Cerebellar nuclear complex (tissue), 1 donor: Measurements from ENCODE around the gene RPRD2.
A peak's percentile ranks its signal among the peaks of the same experiment; 100 is the strongest.

ENCODE experiments used
- DNase-seq, 2 experiments: peaks; one replicate each; lab custom pipeline; 2025; lab: John Stamatoyannopoulos, UW

Gene RPRD2

DNA sequence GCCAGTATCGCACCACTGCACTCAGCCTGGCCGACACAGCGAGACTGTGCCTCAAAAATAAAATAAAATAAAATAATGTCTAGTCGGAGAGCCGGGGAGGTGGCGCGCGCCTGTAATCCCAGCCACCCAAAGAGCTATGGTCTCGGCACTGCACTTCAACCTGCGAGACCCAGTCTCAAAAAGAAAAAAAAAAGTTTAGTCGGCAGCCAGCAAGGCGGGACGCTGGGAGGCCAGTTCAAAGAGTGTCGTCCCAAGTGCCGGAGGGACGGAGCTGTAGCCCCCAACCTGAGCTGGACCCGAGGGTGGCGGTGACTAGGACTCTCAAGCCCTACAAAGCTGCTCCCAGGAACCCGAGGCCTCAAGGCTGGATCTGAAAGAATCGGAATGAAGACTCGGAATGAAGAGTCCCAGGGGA lies 151.0 kb downstream of the RPRD2 start:
- DNase-seq = no peak

DNA sequence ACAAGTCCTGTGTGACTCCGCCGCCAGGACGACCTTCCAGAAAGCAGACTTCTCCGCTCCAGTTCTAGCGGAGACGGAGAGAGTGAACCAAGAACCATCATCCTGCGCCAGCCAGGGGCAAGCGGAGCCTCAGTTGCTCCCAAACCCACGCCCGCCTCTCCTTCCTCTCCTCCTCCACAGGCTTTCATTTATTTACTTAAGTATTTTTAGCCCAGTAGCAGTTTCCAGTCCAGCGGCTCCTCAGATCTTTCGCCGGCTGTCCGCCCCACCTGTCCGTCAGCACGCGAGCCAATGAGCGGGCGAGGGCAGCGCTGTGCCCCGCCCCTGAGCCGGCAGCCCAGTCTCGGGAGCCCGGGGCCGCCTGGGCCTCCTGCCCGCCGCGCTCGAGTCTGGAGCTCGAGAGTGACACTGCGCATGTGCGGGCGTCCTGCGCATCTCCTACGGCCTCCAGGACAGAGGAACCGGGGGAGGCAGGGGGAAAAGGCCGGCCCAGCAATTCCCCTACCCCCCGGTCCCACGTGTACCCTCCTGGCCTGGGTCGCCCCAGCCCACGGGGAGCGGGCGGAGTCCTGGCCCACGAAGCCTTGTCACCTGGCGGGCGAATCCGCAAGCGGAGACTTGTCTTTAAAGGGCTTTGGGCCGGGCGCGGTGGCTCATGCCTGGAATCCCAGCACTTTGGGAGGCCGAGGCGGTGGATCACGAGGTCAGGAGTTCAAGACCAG lies 151.5 kb downstream of the RPRD2 start, which contains the start of gene FALEC:
FALEC (plus strand) TSS at position 425 of the 722 bp plus-strand sequence.
- peak; percentile 80 to 87 for DNase-seq

DNA sequence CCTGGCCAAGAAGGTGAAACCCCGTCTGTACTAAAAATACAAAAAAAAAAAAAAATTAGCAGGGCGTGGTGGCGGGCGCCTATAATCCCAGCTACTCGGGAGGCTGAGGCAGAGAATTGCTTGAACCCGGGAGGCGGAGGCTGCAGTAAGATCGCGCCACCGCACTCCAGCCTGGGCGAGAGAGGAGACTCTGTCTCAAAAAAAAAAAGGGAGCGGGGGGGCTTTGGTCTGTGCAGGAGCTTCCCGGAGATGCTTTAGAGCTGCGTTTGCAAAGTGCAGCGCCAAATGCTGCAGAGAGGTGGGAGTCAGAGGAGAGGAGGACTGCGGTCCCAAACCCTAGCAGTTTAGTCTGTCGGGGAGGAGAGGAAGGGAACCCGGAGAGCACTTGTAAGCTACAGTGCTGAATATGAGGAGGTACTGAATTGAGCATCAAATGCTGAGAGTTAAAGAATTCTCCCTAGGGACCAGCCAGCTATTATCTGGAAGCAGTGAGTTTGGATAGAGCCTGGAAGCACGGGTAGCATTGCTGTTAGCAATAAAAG lies 152.2 kb downstream of the RPRD2 start:
- DNase-seq = no peak

DNA sequence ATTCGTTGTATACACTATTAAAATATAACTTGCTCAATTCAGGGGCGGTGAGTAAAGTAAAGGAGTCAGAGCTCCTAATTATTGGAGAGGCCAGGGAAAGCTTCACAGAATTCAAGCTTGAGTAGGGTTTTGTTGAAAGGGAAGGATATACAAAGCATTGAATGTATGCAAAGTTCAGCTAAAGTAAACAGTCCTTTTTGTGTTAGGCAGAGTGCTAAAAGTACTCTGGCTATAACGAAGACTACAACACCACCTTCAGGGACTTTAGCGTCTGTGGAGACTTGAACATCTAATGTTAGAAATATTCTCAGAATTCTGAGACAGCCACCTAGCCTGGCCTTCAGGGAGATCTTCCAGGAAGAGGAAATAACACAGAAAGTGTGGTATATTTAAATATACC lies 152.7 kb downstream of the RPRD2 start:
- no peak for DNase-seq

DNA sequence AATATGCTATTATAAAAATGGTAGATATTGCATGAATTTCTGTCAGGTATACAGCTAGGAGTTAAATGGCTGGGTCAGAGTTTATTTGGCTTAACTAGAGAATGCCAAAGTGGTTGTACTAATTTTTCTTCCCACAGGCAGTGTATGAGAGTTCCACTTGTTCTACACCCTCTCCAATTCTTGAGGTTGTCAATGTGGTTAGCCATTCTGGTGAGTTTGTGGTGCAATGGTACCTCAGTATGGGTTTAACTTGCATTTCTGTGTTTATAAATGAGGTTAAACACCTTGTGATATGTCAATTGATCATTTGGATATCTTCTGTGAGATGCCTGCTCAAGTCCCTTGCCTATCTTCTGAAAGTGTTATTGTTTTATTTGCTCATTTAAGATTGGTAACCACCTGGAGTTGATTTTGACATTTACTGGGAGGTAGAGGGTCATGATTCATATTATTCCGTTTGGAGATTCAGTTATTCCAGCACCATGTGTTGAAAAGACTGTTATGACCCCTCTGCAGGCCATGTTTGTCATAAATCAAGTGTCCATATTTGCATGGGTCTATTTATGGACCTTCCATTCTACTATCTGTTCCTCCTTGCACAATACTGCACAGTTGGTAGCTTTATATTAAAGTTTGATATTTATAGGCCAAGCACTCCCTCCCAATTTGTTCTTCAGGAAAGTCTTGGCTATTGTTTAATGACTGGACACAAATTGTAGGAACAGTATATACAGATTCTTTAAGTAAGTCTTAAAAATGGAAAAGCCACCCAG lies 157.4 kb downstream of the RPRD2 start:
- DNase-seq = no peak

DNA sequence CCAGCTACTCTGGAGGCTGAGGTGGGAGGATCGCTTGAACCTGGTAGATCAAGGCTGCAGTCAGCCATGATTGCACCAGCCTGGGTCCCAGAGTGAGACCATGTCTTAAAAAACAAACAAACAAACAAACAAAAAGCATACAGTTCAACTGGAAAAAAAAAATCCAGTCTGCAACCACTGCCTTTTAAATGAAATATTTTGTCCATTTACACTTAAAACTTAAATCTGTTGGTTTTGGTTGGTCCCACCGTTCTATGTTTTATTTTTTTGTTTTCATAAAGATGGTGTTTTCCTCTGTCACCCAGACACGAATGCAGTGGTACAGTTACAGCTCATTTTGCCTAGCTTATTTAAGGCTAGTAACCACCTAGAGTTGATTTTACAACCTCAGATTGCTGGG lies 161.4 kb downstream of the RPRD2 start:
- no peak for DNase-seq
